HFF-Myc (cell line): ENCODE measurements around the gene RAB1B.

Experiments
- DNase-seq: peaks from one replicate; pipeline ENCODE4 v3.0.0-alpha.2; 2011; ENCODE audit warnings: low read depth; ENCODE audit errors: extremely low read depth
- H3K4me3 ChIP-seq: replicated peaks from 2 replicates; pipeline ENCODE4 v1.5.1; 2011; ENCODE audit warnings: low read depth, mild to moderate bottlenecking, control low read depth, low read length
- TF ChIP-seq, protein P1 (sequence below): IDR thresholded peaks from 2 replicates; pipeline ENCODE4 v1.5.1; 2012; ENCODE audit warnings: mild to moderate bottlenecking, low read depth, low read length, control low read depth; ENCODE audit errors: missing control alignments

RAB1B gene

GRCh38 chr11:66324664-66325063 lies 56.2 kb downstream of the RAB1B start:
- TF ChIP-seq, protein P1, sequence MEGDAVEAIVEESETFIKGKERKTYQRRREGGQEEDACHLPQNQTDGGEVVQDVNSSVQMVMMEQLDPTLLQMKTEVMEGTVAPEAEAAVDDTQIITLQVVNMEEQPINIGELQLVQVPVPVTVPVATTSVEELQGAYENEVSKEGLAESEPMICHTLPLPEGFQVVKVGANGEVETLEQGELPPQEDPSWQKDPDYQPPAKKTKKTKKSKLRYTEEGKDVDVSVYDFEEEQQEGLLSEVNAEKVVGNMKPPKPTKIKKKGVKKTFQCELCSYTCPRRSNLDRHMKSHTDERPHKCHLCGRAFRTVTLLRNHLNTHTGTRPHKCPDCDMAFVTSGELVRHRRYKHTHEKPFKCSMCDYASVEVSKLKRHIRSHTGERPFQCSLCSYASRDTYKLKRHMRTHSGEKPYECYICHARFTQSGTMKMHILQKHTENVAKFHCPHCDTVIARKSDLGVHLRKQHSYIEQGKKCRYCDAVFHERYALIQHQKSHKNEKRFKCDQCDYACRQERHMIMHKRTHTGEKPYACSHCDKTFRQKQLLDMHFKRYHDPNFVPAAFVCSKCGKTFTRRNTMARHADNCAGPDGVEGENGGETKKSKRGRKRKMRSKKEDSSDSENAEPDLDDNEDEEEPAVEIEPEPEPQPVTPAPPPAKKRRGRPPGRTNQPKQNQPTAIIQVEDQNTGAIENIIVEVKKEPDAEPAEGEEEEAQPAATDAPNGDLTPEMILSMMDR, result no peak
- no peak for DNase-seq
- H3K4me3 ChIP-seq, result no peak overlapping the region

- H3K4me3 ChIP-seq, result no peak overlapping the region
- DNase-seq, result no peak
- TF ChIP-seq, protein P1, result no peak
Measured at GRCh38 chr11:66325263-66325671, 56.8 kb downstream of the RAB1B start.

DNA sequence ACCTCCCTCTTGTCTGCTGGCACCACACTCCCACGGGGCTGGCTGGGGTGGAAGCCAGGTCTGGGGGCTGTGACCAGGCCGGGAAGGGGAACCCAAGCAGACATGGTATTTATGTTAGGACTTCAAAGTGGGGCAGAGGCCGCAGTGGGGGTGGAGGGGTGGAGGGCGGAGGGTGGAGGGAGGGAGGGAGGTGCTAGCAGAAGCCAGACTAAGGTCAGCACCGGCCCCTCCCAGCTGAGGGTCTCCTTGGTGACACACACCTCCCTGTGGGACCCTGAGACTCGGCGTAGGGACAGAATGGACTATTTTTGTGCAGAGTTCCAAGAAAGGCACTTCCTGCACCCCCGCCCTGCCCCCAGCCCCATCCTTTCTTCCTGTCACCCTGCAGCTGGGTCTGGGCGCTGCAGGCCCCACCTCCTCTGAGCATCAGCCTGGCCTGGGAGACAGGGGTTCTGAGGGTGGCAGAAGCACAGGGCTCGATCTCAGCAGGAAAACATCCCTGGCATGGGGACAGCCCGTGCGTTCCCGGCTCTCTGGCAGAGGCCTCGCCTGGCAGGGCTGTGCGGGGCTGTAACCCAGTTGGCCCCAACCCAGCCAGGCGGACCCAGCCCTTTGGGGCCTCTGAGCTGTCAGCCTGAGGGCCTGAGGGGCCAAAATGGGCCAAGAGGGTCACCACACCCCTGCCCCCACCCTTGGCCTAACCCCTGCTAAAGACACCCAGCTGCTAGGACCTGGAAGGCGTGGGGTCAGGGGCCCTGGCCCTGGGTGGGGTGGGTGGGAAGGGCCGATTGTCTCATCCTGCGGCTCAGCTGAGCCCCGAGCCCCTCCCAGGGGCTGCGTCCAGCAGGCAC lies 58.0 kb downstream of the RAB1B start:
- no peak for DNase-seq
- H3K4me3 ChIP-seq, result no peak overlapping the region

More for the DNA sequence above, 58.0 kb downstream of the RAB1B start:
- TF ChIP-seq, protein P1, result no peak
